NCI-H524 treated with DMSO at 0.1 percent for 48 hours (cell line): ENCODE data around the gene SUMO3.

Source experiments
- DNase-seq: peaks from one replicate; lab custom pipeline; 2025; lab: John Stamatoyannopoulos, UW

Gene SUMO3

GRCh38 chr21:44778983-44779382 is 38.9 kb downstream of the SUMO3 start:
- DNase-seq, result no peak

GRCh38 chr21:44778499-44778911 is 39.4 kb downstream of the SUMO3 start:
- DNase-seq, result no peak

GRCh38 chr21:44778094-44778493 is 39.8 kb downstream of the SUMO3 start:
- DNase-seq, result no peak

- DNase-seq, result no peak
These were observed 42.9 kb downstream of the SUMO3 start for GRCh38 chr21:44774972-44775371.

- DNase-seq, result no peak
These were observed 44.5 kb downstream of the SUMO3 start for GRCh38 chr21:44773291-44773932.

GRCh38 chr21:44771896-44772525 is 45.9 kb downstream of the SUMO3 start:
- DNase-seq, result no peak

GRCh38 chr21:44767834-44768831 is 49.7 kb downstream of the SUMO3 start:
- DNase-seq, result no peak

- DNase-seq, result no peak
These were observed 51.0 kb downstream of the SUMO3 start for GRCh38 chr21:44766818-44767354.

GRCh38 chr21:44766014-44766817 is 51.6 kb downstream of the SUMO3 start:
- no peak for DNase-seq

- no peak for DNase-seq
These were observed 52.4 kb downstream of the SUMO3 start for GRCh38 chr21:44765231-44766013.

GRCh38 chr21:44764319-44765230 is 53.3 kb downstream of the SUMO3 start:
- no peak for DNase-seq

- DNase-seq, result no peak
These were observed 54.2 kb downstream of the SUMO3 start for GRCh38 chr21:44763451-44764318.

GRCh38 chr21:44763050-44763378 is 54.8 kb downstream of the SUMO3 start:
- DNase-seq, result no peak

- no peak for DNase-seq
These were observed 55.4 kb downstream of the SUMO3 start for GRCh38 chr21:44762221-44763049.

- DNase-seq, result no peak
These were observed 56.1 kb downstream of the SUMO3 start for GRCh38 chr21:44761747-44762208.

- no peak for DNase-seq
These were observed 56.7 kb downstream of the SUMO3 start for GRCh38 chr21:44761011-44761729.

GRCh38 chr21:44760376-44760775 is 57.5 kb downstream of the SUMO3 start:
- DNase-seq, result no peak
